Esophagus squamous epithelium (tissue), 4 donors: ENCODE data around the gene EXD2.

ENCODE experiments used
- CTCF ChIP-seq, 6 experiments: fragments of 450-650 bp in 4 of 6; fragments of 200-600 bp in 2 of 6; sonication (generic) in 2 of 6; IDR thresholded peaks; one replicate each; pipeline ENCODE4 v1.5.1; 2016 to 2019; ENCODE audit warnings: antibody characterized with exemption in 6 of 6, mild to moderate bottlenecking in 4 of 6, moderate library complexity in 4 of 6
- POLR2A ChIP-seq, 4 donors: fragments of 450-650 bp; IDR thresholded peaks; one replicate each; pipeline ENCODE4 v1.6.1; 2017; ENCODE audit warnings: antibody characterized with exemption in 4 of 4, mild to moderate bottlenecking in 4 of 4, moderate library complexity in 3 of 4

GRCh38 chr14:69224946-69225345 is 33.6 kb downstream of the EXD2 start:
- TF ChIP-seq CTCF (IDR thresholded peaks at IDR 0.05) = no peak
- TF ChIP-seq POLR2A (IDR thresholded peaks at IDR 0.05) = no peak
